NB4 (cell line): Measurements from ENCODE around the gene ACLY.

Experiments used
- POLR2A ChIP-seq: IDR thresholded peaks from 2 replicates; pipeline ENCODE4 v1.6.1; 2011; ENCODE audit warnings: mild to moderate bottlenecking; ENCODE audit not compliant: insufficient read length; ENCODE audit errors: extremely low read depth
- TF ChIP-seq, protein P1 (sequence below): IDR thresholded peaks from one replicate; pipeline ENCODE4 v1.5.1; 2012; ENCODE audit warnings: low read depth, low read length

GRCh38 chr17:41864498-41864835 lies 54.3 kb downstream of the ACLY start:
- TF ChIP-seq, protein P1, sequence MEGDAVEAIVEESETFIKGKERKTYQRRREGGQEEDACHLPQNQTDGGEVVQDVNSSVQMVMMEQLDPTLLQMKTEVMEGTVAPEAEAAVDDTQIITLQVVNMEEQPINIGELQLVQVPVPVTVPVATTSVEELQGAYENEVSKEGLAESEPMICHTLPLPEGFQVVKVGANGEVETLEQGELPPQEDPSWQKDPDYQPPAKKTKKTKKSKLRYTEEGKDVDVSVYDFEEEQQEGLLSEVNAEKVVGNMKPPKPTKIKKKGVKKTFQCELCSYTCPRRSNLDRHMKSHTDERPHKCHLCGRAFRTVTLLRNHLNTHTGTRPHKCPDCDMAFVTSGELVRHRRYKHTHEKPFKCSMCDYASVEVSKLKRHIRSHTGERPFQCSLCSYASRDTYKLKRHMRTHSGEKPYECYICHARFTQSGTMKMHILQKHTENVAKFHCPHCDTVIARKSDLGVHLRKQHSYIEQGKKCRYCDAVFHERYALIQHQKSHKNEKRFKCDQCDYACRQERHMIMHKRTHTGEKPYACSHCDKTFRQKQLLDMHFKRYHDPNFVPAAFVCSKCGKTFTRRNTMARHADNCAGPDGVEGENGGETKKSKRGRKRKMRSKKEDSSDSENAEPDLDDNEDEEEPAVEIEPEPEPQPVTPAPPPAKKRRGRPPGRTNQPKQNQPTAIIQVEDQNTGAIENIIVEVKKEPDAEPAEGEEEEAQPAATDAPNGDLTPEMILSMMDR: no peak
- no peak for TF ChIP-seq POLR2A
